ENCODE data around the gene TAPT1. TPM values are rescaled to one million over a fixed set of nuclear protein-coding genes. Genes with fewer than 3 reads are reported as not detected.
A peak's percentile ranks its signal among the peaks of the same experiment; 100 is the strongest.

The TAPT1 gene
- total RNA-seq, 2 donors from 2014 or later = 32.3 to 35.2 TPM

DNA sequence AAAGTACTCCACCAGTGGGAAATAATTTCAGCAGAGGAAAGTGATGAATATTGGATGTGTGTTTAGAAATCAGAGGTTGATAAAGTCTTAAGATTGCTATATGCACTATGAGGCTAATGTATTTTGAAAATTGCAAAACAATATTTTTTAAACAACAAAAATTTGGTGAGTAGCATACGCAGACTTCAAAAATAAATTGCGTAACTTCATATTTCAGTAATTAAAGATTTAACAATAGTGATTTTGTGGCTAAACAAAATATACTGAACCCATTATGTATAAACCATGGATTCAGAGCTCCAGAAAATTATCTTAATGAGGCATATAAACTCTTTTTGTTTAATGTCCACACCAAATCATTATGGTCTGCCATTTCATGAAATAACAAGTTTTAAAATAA is 3.3 kb upstream of the TAPT1 start:
- DNase-seq = no peak
- Histone ChIP-seq H3K9me3 (no peaks in the 10 kb centered on the region), H3K9ac (ENCODE audit: low read depth in 2 of 2, low read length in 2 of 2) (no peak overlapping the region), H3K27ac (no peak overlapping the region), H3K36me3 (no peaks in the 10 kb centered on the region), H3K4me3 (no peak overlapping the region), H3K27me3 (no peaks in the 10 kb centered on the region), H3K4me1 (peaks cover under 1% of the 10 kb centered on the region)
- intact Hi-C loops (cut with DNase I) = no loop called here
- TF ChIP-seq, protein P1, sequence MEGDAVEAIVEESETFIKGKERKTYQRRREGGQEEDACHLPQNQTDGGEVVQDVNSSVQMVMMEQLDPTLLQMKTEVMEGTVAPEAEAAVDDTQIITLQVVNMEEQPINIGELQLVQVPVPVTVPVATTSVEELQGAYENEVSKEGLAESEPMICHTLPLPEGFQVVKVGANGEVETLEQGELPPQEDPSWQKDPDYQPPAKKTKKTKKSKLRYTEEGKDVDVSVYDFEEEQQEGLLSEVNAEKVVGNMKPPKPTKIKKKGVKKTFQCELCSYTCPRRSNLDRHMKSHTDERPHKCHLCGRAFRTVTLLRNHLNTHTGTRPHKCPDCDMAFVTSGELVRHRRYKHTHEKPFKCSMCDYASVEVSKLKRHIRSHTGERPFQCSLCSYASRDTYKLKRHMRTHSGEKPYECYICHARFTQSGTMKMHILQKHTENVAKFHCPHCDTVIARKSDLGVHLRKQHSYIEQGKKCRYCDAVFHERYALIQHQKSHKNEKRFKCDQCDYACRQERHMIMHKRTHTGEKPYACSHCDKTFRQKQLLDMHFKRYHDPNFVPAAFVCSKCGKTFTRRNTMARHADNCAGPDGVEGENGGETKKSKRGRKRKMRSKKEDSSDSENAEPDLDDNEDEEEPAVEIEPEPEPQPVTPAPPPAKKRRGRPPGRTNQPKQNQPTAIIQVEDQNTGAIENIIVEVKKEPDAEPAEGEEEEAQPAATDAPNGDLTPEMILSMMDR (IDR thresholded peaks at IDR 0.05) = no peak

DNA sequence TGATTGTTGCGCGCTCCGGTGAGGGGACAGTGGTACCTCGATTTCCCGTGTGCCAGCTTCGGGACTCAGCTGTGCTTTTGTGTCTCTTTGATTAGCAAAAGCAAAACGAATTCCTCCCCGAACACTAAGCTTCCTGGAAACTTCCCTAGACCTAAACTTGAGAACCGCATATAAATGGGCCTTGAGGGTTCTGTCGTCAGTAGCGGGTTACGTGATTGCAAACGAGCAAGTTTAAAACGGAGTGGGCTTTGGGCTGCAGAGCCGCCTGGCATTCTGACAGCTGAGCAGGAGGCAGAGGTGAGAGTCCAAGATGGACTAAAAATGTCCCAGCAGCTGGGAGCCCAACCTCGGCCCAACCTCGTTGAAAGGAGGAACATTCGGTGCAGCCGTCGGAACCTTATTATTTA is 1.2 kb upstream of the TAPT1 start:
- Histone ChIP-seq H3K9ac (ENCODE audit: low read depth in 2 of 2, low read length in 2 of 2) (peak overlapping the region; percentile 93), H3K4me1 (peaks cover 18% of the 10 kb centered on the region)
- intact Hi-C loops (cut with DNase I) = no loop called here

DNA sequence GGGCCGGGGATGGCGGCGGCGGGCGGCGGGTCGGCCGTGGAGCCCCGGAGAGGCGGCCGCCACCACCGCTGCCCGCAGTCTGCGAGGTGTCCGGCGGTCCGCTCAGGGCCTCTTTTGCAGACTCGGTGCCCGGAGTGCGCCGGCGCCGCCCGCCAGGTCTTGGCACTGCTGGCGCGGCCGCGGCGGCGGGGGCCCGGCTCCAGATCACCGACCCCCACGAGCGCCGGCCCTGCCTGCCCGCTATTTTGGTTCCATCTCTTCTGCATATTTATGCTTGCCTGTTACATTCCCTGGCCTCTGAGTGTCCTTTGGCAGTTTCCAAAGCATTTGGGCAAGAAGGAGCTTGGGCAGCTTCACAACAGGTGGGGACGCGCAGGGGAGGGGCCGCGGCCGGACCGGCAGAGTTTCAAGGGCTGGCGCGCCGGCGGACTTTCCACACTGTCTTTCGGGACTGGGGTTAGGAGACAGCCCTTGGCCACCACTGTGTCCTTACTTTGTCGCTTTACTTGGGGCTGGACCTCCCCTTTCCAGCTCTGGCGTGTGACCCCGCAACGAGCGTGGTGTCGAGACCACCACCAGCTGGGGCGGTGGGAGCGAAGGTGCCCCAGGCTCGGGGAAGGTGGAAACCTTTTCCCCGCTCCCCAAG is 668 bp upstream of the TAPT1 start:
- Histone ChIP-seq H3K27ac (peak overlapping the region; percentile 97), H3K9me3 (no peaks in the 10 kb centered on the region), H3K36me3 (no peaks in the 10 kb centered on the region), H3K4me3 (peak overlapping the region; percentile 75), H3K9ac (ENCODE audit: low read depth in 2 of 2, low read length in 2 of 2) (peak overlapping the region; percentile 93), H3K4me1 (peaks cover 18% of the 10 kb centered on the region), H3K27me3 (no peaks in the 10 kb centered on the region)
- intact Hi-C loops (cut with DNase I) = no loop called here
- DNase-seq = peak; percentile 73
- TF ChIP-seq, protein P1 (IDR thresholded peaks at IDR 0.05) = no peak

More for the DNA sequence above, 1.2 kb upstream of the TAPT1 start:
- TF ChIP-seq, protein P1 (IDR thresholded peaks at IDR 0.05) = no peak
- DNase-seq = peak; percentile 62
- Histone ChIP-seq H3K27ac (peak overlapping the region; percentile 97), H3K27me3 (no peaks in the 10 kb centered on the region), H3K9me3 (no peaks in the 10 kb centered on the region), H3K4me3 (peak overlapping the region; percentile 75), H3K36me3 (no peaks in the 10 kb centered on the region)

DNA sequence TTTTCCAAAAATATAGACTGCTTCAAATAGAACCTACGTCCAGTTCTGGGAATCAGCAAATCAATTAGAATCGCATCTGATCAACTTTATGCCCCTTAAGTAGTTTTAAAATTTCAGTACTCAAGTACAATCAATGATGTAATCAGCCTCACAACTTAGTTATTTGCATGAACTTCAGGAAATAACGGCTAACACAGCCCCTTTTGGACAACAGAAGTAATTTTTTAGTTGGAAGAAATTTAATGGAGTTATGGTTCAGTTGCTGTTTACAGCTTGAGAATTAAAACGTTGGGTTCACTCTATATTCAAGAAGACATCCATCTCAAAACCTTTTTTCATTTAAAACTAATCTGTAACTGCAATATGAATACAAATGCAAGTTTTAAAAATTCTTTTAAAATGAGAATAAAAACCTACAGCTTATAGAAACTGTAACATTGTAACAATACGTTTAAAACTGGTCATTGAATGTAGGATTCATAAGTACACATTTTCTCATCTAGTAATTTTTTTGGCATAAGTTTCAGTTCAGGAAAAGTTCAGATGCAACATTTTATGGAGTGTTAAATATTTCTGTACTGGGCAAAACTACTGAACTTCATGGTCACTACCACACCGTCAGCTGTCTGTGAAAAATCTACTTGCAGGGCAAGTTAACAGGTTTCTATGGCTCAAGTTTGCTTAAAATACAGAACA is 956 bp downstream of the TAPT1 start:
- Histone ChIP-seq H3K27me3 (no peaks in the 10 kb centered on the region), H3K9me3 (no peaks in the 10 kb centered on the region), H3K36me3 (no peaks in the 10 kb centered on the region), H3K9ac (ENCODE audit: low read depth in 2 of 2, low read length in 2 of 2) (peak overlapping the region; percentile 86 to 87), H3K27ac (peak overlapping the region; percentile 65), H3K4me1 (peaks cover 18% of the 10 kb centered on the region), H3K4me3 (peak overlapping the region; percentile 57)
- intact Hi-C loops (cut with DNase I) = no loop called here
- DNase-seq = no peak
- TF ChIP-seq, protein P1 (IDR thresholded peaks at IDR 0.05) = no peak

DNA sequence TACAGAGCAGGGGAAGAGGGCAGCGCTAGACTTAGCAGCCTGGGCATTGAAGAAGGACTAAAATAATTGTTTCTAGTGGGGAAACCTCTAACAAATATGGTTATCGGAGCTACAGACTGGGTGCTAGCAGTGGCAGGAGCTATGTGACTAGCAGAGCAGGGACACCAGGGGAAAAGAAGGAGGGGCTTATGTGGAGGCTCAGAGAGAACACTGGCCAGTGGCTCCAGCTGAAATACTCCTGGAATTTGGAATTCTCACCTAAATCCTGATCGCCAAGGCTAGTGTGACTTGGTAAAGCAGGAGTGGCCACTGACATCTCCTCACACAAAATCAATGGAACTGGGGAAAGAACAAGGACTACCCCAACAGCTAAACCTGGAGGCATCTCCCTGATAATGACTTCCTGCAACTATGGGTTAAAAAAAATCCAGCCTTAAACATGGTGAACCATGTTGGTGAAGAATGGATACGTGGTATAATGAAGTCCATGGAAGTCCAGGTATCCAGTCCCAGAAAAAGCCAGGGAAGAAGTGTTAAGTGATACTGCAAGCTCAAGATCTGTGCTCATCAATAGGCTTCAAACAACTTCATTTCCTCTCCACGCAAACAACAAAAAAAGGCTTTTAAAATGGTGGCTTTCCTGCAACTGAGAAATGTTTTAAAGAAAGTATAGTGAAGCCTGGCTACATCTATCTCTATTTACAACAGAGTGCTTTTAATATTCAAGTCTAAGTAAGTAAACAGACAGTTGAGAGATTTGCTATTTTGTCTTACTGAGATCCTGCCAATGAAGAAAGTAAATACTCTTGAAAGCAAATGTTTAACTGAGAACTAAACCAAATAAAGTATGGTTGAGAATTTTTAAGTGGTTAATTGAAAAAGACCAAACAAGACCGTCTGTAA is 1.8 kb downstream of the TAPT1 start:
- Histone ChIP-seq H3K27ac (peak overlapping the region; percentile 0), H3K4me1 (peaks cover 18% of the 10 kb centered on the region), H3K36me3 (no peaks in the 10 kb centered on the region), H3K9ac (ENCODE audit: low read depth in 2 of 2, low read length in 2 of 2) (peak overlapping the region in 1 of 2 donors; percentile 87), H3K4me3 (peak overlapping the region; percentile 57), H3K27me3 (no peaks in the 10 kb centered on the region), H3K9me3 (no peaks in the 10 kb centered on the region)
- no peak for DNase-seq
- intact Hi-C loops (cut with DNase I) = no loop called here
- TF ChIP-seq, protein P1 (IDR thresholded peaks at IDR 0.05) = no peak
